ENCODE results near the gene ANKS3.

DNA sequence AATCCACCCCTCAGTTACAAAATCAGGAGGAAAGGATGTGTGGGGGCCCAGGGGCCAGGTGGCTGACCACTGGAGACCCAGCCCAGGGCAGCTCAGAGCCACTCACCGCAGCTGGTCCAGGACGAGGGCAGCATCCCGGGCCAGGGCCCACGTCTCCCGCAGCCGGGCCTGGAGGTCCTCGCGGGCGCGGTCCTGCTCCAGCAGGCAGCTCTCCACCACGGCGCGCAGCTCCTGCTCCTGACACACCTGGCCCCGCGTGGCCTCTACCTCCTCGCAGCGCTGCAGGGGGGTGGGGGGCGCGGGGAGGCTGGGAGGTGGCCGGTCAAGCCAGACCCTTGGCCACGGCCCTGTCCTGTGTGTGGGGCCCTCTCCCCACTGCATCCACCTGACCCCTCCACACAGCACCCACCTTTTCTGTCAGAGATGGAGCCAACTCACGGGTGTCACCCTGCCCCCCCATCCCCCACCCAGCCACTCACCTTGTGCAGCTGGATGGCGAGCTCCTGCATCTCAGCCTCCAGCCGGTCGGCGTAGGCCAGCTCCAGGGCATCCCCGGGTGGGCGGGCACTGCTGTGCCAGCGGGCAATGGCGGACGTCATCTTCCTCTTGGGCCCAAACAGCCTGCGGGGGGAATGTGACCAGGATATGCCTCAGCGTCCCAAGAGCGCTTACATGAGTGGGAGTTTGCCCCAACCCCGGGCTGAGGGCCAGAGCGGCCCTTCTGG is 35.6 kb downstream of the ANKS3 start:
- TF ChIP-seq, protein P1, sequence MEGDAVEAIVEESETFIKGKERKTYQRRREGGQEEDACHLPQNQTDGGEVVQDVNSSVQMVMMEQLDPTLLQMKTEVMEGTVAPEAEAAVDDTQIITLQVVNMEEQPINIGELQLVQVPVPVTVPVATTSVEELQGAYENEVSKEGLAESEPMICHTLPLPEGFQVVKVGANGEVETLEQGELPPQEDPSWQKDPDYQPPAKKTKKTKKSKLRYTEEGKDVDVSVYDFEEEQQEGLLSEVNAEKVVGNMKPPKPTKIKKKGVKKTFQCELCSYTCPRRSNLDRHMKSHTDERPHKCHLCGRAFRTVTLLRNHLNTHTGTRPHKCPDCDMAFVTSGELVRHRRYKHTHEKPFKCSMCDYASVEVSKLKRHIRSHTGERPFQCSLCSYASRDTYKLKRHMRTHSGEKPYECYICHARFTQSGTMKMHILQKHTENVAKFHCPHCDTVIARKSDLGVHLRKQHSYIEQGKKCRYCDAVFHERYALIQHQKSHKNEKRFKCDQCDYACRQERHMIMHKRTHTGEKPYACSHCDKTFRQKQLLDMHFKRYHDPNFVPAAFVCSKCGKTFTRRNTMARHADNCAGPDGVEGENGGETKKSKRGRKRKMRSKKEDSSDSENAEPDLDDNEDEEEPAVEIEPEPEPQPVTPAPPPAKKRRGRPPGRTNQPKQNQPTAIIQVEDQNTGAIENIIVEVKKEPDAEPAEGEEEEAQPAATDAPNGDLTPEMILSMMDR (IDR thresholded peaks at IDR 0.05): no peak
- TF ChIP-seq ZFX (IDR thresholded peaks at IDR 0.05; ENCODE audit: borderline replicate concordance): no peak
